IPS DF 19.7 (cell line): ENCODE results near the gene TRPC4AP.
A peak's percentile ranks its signal among the peaks of the same experiment; 100 is the strongest.

Source experiments
- DNase-seq: peaks from one replicate; pipeline ENCODE4 v3.0.0-alpha.2; 2013; ENCODE audit warnings: low read depth, low spot score

The TRPC4AP gene

DNA sequence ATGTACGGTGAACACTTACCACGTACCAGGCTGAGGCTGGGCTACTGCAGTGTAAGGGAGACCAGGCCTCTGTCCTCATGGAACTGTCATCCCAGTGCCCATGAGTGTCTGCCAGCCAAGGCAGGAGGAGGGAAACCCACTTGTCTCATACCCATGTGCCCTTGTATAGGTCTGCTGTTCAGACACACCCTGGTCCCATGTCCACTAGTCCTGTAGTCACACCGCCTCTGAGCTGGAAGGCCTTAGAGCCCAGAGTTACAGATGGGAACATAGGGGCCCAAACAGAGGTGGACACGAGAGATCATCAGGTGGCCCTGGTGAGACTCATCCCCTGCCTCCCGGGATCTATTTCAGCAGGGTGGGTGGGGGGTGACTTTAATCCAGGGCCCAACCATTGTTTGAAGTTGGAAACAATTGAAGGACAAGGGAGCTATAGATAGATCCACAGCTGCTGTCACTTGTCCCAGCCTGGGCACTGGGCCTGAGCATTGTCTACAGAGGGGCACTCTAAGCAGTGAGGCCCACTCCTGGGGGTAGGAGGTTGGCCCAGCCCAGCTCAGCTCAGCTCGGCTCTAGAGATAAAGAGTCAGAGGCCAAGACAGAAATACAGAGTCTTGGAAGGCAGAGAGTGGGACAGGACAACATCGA, 122.3 kb downstream of the TRPC4AP start:
- DNase-seq, result no peak

DNA sequence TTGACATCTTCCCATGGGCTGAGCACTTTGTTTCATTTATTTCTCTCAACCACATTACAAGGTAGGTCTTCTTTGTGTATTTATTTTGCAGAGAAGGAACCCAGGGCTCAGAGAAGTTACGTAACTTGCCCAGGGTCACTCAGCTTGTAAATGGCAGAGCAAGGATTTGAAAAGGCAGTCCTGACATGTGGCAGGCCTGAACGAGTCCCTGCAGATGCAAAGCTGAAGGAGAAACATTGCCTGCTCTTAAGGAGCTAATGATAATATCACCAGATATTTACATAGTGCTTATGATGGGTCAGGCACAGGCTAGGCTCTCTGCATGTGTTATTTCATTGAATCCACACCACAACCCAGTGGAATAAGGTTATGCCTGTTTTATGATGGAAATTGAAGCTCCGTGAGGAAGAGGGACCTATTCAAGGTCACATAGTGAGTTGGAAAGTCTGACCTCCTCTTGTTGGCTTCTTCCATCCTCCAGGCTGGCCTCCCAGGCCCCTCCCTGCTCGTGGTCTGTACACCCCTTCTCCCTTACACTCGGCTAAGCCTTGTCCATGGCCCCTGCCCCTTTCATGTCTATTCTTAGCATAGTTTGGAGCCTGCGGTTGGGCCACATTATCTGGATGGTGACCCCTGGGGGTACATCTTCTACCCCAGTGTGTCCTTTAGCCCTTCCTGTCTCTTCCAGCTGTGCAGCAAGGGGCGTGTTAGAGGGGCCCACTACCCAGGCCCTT, 124.4 kb downstream of the TRPC4AP start:
- DNase-seq, result no peak

DNA sequence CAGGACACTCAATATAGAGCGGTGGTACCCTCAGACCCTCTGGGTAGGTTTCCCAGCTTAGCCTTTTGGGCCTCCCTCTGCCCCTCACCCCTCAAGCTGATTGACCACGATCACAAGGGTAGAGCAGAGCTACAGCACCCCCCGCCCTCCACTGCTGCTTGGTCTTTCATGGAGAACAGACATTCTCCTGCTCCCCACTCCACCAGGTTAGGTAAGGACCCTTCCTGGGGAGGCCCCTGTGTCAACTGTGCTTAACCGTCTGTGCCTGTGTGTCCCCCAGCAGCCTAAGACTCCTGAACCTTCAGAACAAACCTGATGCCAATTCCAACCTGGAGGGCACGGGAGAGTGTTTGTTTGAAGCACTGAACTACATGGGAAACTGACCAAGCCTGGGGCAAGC, 125.2 kb downstream of the TRPC4AP start:
- no peak for DNase-seq

DNA sequence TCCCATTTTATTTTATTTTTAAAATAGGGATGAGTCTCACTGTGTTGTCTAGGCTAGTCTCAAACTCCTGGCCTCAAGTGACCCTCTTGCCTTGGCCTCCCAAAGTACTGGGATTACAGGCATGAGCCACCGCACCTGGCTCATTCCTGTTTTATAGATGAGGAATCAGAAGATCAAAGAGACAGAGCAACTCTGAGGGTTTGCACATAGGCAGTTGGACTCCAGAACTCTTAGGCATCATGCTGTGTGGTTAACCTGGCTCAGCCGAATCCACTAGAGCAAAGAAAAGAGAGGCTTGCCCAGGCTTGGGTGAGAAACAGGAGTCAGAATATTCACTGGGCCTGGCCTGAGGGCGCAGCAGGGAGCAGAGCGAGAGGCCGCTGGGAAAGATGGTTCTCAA, 127.6 kb downstream of the TRPC4AP start:
- no peak for DNase-seq

DNA sequence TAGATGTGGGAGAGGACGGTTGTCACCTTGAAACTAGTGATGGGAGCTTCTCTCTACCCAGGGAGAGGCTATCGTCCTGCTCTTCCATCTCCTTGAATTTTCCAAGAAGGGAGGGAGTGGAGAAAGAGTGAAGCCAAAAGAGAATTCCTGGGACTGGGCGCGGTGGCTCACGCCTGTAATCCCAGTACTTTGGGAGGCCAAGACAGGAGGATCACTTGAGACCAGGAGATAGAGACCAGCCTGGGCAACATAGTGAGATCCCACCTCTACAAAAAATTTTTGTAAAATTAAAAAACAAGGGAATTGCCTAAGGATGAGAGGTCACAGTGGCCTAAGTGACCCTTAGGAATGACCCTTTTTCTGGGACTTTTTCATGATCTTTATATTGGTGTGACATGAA, 128.1 kb downstream of the TRPC4AP start:
- DNase-seq, result no peak

DNA sequence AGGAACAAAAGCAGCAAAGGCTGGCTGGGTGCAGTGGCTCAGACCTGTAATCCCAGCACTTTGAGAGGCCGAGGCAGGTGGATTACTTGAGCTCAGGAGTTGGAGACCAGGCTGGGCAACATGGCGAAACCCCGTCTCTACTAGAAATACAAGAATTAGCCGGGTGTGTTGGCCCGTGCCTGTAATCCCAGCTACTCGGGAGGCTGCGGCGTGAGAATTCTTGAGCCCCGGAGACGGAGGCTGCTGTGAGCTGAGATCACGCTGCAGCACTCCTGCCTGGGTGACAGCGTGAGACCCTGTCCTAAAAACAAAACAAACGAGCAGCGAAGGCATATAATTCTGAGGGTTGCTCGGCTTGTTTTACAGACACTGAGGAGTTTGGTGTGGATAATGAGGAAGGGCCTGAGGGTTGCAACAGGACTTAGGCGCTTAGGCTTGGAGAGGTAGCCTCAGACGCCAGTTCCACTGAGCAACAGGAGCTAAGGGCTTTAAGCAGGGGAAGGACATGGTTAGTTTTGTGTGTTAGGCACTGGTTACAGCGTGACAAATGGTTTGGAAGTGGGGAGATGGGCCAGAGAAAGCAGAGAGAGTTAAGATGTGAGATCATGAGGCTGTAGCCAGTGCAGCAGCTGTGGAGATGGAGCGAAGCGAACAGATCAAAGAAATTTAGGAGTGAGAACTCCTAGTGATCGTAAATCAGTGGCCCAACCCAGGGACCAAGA, 135.7 kb downstream of the TRPC4AP start:
- DNase-seq, result no peak

DNA sequence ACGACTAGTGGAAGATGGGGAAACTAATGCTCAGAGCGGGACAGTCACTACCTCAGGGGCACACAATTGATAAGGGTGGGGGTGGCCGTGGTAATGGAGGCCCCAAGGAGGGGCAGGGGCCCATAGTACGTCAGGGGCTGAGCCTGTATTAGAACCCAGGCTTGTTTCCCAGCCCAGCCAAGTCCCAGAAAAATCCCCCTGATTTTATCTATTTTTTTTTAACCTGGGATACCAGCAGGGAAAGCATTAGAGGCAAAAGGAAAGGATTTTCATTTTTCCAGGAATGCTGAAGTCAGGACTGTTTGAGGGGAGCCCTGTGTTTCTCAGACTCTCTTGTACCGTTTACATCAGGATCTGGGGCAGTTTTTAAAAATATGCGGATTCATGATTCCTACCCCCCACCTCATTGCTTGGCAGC, 136.6 kb downstream of the TRPC4AP start:
- no peak for DNase-seq

DNA sequence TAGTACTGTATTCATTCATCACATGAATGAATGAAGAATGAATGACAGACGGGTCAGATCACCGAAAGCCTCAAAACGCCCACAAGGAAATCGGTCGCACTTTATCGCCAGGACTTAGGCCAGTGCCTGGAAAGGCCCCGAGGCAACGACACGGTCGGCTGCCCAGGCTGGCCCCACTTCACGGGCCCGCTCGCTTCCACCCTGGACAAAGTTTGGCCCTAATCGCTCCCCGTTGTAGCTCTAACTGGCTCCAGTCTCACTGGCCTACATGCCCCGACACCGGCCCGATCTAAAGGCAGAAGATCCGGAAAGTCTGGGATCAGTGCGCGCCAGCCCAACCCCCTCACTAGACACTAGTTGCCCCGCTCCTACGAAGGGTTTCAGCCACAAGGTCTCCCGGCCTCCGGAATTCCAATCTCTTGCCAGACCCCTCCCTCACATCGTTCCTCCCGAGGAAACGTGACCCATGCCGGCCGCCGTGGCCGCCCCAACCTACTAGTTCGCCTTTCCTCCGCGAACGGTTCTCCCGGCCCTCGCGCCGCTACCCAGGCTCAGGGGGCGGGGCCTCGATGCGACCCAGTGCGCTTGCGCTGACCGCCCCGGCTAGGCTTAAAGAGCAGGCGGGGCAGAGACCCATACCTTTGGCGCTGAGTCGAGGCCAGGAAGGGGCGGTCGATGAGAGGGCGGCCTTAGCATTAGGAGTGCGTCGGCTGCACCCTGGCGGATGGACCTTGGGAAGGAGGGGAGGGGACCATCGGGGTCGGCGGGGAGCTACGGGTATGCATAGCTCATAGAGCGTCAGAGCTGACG, 137.2 kb downstream of the TRPC4AP start, which contains the start of the genes GSS and MYH7B:
Gene GSS (minus strand): TSS at position 576 of the 810 bp plus-strand sequence. CDS start 3,954 bp downstream, outside the sequence.
Gene MYH7B (plus strand): TSS at position 638 of the 810 bp plus-strand sequence. CDS start 22,138 bp downstream, outside the sequence.
- peak; percentile 85 for DNase-seq

DNA sequence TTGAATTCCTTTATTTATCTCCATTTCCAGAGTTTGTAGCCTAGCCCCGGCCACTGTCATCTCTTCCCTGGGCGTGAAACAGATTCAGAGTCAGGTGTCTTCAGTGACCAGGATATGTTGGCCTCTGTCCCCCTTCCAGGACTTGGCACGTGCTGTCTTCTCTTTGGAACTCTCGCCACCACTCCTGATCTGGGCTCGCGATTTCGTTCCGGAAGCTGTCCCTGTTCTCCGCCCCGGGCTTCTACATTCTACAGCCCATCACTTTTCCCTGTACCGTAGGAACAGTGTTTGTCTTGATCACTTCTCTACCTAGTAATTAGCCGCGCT, 137.7 kb downstream of the TRPC4AP start:
- no peak for DNase-seq

DNA sequence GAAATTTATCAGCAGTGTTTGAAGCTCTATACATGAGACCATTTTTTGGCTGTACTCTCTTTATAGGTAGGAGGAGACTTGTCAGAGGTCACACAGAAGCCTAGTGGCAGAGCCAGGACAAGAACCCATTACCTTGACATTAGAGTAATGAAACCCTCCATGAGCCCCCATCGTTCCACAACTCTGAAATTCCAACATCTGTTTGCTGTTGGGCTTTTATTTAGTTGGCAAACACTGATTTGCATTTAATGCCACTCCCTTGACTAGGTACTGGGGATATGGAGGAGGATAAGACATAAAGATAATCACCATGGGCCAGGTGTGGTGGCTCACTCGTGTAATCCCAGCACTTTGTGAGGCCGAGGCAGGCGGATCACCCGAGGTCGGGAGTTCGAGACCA, 138.6 kb downstream of the TRPC4AP start:
- DNase-seq, result no peak

DNA sequence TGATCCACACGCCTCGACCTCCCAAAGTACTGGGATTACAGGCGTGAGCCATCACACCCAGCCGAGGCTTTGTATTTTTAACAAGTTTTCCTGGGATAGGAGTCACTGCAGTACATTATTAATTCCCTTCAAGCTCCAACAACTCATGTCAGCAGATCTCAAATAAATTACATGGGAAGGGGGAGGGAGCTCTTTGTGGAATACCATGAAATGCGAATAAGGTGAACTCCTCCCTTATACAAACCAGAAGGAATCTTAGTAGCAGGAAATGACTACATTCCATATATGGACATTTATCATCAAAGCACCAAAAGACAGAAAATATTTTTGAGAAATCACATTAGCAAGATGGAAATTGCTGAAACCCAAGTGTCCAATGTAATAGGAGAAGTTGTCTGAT, 139.9 kb downstream of the TRPC4AP start:
- no peak for DNase-seq
